ENCODE measurements around the gene ZDHHC24. TPM values are rescaled to one million over a fixed set of nuclear protein-coding genes. Genes with fewer than 3 reads are reported as not detected.

The ZDHHC24 gene
- total and polyA plus RNA-seq, 10 of the 15 experiments (the other 5 are each of a cell fraction or from before 2014, with no cell fraction given) = 0.86 to 17.5 (median 6.8) TPM

- WGBS (ENCODE audit: insufficient coverage, insufficient replicate concordance, low lambda C conversion rate, missing lambda C conversion rate) = 86% methylated on average over 3 of the region's 3 CpGs
- no peak overlapping the region for H3K4me2 ChIP-seq (ENCODE audit: control insufficient read depth, insufficient read depth)
- no peak for ATAC-seq
- H3K4me3 ChIP-seq = no peak overlapping the region
- no peak for DNase-seq (ENCODE audit: low read depth, low spot score)
- intact Hi-C loops (cut with micrococcal nuclease; ENCODE audit: unreplicated experiment) = no loop called here
- H3K27ac ChIP-seq (ENCODE audit: control insufficient read depth, insufficient read depth) = no peak overlapping the region
- no peaks in the 10 kb centered on the region for H3K9me3 ChIP-seq (replicated peaks; ENCODE audit: control insufficient read depth, insufficient read depth, low read length)
- FAIRE-seq = no peak
- ChIA-PET RAD21 (ENCODE audit: unreplicated experiment) (no interaction called here), SMC1A (ENCODE audit: uncharacterized antibody, unreplicated experiment) (no interaction called here), POLR2A (no interaction called here), CTCF (interaction anchor here (1.1 kb wide), 1 partner anchor 28 kb away, joined by 3 read pairs; no protein-coding TSS in a partner anchor)
- BruUV-seq (replicated peaks) = no TSS peak
- TF ChIP-seq WRNIP1 (IDR thresholded peaks at IDR 0.05; ENCODE audit: borderline replicate concordance, low read depth, low read length) (no peak), ZBTB4 (CRISPR knock-in tag; IDR thresholded peaks at IDR 0.05) (no peak), GATAD2B (conservative IDR thresholded peaks at IDR 0.05; ENCODE audit: low read depth) (no peak), POLR2A (IDR thresholded peaks at IDR 0.05; ENCODE audit: low read depth, low read length) (no peak), NKRF (conservative IDR thresholded peaks at IDR 0.05) (no peak), TCF3 (IDR thresholded peaks at IDR 0.05; ENCODE audit: borderline replicate concordance, insufficient read depth, low read depth, low read length) (no peak)
- no peaks in the 10 kb centered on the region for H3K4me1 ChIP-seq (ENCODE audit: control insufficient read depth, insufficient read depth, low read length)
- H3K27me3 ChIP-seq (replicated peaks in 1 of 2; ENCODE audit: control insufficient read depth in 2 of 2, insufficient read depth in 2 of 2, low read length in 1 of 2) = no peaks in the 10 kb centered on the region
- in situ Hi-C loops (cut with MboI) = no loop called here
- H4K20me1 ChIP-seq (ENCODE audit: control insufficient read depth, insufficient read depth) = no peaks in the 10 kb centered on the region
- H3K9ac ChIP-seq (ENCODE audit: control insufficient read depth, insufficient read depth, low read length) = no peak overlapping the region
- H3K36me3 ChIP-seq (ENCODE audit: control insufficient read depth in 2 of 2, insufficient read depth in 2 of 2, low read length in 1 of 2) = no peaks in the 10 kb centered on the region
- no peaks in the 10 kb centered on the region; the same call in 1 of the 2 replicates for H3K79me2 ChIP-seq (ENCODE audit: control insufficient read depth, insufficient read depth, low read length)
- no peak overlapping the region for H2AFZ ChIP-seq (ENCODE audit: control insufficient read depth, low read depth, low read length)
These were observed 3.8 kb upstream of the ZDHHC24 start for GRCh38 chr11:66549696-66550095.

All from GM12878 (cell line).